ENCODE measurements around the gene CCDC8.
A peak's percentile ranks its signal among the peaks of the same experiment; 100 is the strongest.

- TF ChIP-seq POLR2AphosphoS5 (IDR thresholded peaks at IDR 0.05): peak in 1 of 2 donors; percentile 40
- TF ChIP-seq EP300 (IDR thresholded peaks at IDR 0.05): no peak
- TF ChIP-seq POLR2A (IDR thresholded peaks at IDR 0.05; ENCODE audit: low read depth): no peak
These were observed 39.6 kb downstream of the CCDC8 start for GRCh38 chr19:46373491-46374359.
